HG03025 (cell line): ENCODE results near the gene SENP3.
"Not testable (repeated sequence)": the region's sequence is repeated elsewhere in the genome, so short reads cannot be mapped to it uniquely, and the experiment has no call there.

Experiments used
- ATAC-seq: cut with Tn5 transposase; IDR thresholded peaks from one replicate; pipeline ENCODE4 v1.9.1; 2021; ENCODE audit warnings: mild to moderate bottlenecking, moderate library complexity; ENCODE audit not compliant: unreplicated experiment, low FRiP score

SENP3 gene

DNA sequence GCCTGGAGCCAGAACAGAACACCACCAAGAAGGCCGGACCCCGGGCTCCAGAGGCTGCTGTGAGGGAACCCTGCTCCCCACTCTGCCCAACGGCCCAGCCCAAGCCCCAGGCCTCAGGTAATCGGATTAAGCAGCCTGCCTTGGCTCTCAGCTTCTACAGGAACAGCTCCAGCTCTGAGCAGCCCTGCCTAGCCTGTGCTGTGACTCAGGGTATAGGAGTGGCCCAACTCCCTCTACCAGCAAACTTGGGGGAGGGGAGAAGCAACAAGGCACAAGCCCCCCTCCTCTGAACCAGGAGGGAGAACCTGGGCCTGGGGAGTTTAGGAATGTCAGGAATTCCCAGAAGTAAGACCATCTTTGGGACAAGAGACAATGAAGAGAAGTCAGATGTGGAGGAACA is 29.0 kb downstream of the SENP3 start:
- no peak for ATAC-seq

DNA sequence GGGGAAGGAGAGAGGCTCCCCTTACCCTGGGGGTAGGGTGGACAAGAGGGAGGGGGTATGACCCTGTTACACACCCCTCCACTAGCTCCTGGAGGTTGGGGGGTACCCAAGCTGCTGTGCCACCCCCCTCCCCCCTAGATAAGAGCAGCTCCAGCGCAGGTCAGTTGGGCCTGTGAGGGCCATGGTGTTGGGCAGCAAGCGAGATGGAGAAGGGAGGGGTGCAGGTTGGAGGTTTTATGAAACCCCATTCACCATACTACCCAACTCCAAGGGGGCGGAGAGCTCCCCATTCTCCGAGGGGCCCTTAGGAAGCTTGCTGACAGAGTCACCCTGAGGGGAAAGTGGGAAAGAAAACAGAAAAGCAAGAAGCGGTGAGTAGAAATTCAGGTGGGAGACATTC is 29.9 kb downstream of the SENP3 start:
- no peak for ATAC-seq

DNA sequence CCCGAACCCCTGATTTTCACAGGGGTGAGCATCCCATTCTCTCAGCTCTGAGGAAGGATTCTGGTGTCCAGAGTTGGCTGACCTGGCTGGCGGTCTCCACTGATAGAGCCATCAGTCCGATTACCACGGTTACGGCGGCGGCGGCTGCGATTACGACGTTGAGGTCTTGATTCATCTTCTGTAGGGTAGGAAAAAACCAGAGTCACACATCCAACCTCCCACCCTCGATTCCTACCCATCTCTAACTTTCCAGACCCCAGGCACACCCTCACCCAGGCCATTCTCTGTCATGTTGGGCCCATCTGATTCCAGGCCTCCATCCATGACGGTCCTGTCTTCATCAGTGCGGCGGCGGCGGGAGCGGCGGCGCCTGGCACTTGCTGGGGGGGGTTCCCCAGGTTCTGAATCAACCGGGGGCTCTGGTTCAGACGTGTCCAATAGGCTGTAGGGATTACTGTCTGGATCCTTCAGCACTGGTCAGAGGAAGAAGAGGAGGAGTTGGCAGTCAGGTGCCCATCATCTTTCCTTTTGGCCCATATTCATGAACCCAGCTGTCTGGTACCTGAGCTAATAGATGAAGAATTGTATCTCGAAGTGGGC is 30.8 kb downstream of the SENP3 start:
- no peak for ATAC-seq

DNA sequence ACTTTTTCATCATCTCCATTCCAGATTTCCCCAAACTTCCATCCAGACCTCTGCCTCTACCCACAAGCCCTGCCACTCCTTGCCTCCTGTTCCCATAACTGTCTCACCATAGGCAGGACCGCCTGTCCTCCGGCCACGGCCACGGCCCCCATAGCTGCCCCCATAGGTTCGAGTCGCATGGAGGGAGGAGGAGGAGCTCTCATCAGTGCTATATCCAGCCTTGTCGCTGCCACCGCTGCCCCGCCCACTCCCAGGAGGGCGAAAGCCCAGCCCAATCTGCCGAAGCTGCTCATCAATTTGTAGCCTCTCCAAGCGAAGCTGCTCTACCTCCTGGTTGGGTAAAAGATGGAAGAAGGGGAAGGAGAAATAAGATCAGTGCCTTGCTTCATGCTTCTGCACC is 31.6 kb downstream of the SENP3 start:
- no peak for ATAC-seq

DNA sequence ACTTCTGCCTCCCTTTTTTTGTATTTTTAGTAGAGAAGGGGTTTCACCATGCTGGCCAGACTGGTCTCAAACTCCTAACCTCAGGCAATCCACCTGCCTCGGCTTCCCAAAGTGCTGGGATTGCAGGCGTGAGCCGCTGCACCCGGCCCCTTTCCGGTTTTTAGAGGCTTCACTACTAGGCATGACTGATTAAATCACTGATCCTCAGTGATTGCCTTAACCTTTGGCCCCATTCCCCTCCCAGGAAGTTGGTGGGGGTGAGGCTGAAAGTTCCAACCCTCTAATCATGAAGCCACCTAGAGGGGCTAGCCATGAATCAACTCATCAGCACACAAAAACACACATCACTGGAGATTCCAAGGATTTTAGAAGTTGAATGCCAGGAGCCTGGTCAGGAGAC is 35.8 kb downstream of the SENP3 start:
- ATAC-seq: not testable (repeated sequence)

DNA sequence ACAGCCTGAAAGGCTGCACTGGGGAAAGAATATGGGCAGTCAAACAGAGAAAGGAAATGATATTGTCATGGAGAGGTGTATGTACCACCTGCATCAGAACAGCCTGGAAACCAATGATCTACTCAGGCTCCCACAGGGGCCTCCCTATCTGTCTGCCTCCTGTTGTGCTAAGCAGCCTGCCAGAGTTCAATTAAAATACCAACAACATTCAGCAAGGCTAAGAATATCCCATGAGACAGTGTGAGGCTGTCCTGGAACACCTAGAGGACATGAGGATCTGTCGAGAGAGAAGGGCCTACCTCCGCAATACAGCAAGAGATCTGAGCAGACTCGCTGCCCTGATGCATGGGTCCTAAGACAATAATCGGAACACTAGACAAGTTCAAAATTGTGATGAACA is 44.6 kb downstream of the SENP3 start:
- no peak for ATAC-seq

DNA sequence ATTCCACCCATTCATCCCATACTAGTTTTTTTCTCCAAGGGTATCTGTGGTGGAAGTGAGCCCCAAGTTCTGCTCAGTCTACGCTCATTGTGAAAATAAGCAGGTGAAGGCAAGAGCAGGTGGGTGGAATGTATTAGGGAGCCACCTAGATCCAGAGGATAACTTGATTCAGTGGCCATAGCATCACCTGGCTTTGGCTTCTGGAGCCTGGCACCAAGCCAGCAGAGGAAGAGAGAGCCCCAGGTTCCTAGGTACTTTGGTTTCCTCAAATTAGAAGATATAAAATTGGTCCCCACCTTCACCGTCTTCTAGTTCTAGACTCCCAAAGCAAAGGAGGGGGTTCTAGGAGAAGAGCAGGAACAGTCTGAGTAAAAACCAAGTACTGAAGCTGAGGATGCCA is 48.9 kb downstream of the SENP3 start:
- ATAC-seq: no peak

DNA sequence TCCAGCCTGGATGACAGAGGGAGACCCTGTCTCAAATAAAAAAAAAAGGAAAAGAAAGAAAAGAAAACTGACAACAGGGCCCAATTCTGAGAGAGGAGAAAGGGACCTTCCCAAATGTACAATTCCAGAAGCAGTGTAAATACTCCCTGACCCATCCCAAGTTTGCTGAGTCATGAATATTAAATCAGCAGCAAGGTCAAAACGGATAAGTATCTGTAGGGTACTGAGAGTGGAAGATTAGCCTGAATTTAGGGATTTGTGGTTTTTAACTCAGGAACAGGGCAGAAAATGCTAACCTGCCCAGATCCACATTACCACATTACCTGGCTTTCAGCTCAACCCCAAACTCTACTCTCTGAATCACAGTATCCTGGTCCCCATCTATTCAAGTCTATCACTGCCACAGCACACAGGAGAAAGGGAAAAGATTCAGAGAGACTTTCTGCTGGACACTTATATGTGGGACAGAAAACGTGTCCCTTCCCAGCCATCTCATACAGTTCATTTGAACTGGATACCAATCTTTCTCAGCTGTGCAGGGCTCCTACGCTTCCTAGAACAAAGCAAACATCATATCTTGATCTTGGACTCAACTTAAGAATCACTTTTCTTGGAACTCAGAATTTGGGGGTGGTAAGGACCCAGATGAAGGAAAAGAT is 50.0 kb downstream of the SENP3 start:
- ATAC-seq: no peak

DNA sequence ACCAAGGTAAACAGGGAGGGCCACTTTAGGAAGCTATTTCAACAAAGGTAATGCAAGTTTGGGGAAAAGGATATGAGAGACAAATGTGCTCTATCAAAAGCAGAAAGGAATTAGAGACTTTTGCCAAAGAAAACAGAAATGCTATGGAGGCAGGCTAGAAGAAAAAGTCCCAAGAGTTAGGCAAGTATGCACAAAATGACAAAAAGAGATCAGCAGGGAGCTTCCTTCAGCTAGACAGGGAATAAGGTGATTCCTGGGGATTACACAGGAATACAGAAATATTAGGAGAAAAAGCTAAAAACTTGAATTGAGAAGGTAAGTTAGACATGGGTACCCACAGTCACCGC is 50.5 kb downstream of the SENP3 start:
- ATAC-seq: no peak

DNA sequence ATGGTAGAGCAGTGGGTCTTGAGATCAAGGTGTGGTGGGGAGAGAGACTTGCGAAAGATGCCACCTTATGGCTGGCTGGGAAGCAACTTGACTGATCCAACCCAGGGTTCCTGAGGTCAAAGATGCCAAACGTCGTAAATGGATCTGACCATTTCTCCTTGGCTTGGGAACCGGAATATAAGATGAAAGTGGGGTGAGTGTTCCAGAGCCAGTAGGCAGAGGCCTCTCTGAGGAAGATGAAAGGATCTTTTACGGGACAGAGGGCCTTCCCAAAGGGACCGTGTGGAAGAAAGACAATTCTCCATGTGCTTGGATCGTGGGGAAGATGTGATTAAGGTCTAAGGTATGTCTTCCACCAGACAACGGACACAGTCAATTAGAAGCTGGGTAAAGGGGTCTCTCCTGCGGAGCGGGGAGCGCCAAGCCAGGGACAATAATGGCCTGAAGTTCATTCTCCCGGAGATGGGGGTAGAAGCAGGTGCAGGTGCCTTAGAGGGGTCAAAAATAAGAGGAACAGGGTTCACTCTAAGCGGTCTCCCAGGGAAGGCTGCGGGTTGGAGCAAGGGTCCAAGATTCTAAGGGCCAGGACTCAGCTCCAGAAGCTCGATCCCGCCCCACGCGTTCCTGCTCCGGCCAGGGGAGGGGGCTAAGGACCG is 52.2 kb downstream of the SENP3 start:
- ATAC-seq: no peak

DNA sequence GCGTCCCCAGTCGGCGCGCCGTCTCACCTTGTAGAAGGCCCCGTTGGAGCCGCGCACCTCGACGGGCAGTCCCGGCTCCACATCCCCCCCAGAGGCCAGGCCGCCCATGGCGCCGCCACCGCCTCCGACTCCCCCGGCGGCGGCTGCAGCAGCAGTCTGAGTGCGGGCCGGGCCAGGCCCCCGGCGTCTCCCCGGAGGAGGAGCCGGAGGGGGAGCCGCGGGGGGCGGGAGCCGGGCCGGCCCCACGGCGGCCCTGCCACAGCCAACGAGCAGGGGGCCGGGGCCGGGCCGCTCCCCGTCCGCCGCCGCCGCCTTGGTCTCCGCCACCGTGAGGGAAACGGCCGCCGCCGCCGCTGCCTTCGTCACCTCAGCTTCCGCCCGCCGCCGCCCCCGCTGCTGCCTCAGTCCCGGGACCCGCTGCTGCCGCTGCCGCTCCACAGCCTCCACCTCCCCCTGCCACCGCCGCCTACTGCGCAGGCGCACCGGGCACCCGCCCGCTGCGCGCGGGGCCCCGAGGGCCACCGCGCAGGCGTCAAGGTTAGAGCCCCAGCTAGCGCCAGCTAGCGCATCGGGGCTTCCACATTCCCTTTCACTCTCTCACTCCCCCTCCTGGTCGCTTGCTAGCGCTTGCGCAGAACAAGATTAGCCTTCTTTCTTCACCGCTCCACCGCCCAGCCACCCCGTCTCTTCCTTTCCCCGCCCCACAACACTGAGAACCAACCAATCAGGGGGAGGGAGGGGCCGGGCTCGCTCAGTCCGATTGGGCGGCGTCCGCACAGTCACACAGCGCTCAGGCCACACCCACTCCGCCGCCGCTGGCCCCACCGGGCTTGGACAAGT is 52.9 kb downstream of the SENP3 start, which contains the start of gene FXR2:
FXR2 (minus strand) TSS at position 473 of the 840 bp plus-strand sequence; CDS start at position 108, 365 bp downstream.
- peak; percentile 89 for ATAC-seq

DNA sequence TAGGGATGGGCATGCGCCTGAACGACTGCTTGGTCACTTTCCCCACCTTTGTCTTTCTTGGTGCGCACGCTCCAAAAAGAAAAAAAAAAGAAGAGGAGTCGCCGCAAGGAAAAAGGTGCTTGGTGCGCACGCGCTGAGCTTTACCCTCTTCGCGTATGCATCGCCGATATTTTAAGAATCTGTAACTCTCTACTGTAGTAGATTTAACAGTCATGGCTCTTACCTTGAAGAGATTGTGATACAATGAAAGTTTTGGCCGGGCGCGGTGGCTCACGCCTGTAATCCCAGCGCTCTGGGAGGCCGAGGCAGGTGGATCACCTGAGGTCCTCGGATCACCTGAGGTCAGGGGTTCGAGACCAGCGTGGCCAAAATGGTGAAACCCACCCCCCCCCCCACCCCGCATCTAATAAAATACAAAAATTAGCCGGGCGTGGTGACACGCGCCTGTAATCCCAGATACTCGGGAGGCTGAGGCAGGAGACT is 53.6 kb downstream of the SENP3 start:
- ATAC-seq: no peak

DNA sequence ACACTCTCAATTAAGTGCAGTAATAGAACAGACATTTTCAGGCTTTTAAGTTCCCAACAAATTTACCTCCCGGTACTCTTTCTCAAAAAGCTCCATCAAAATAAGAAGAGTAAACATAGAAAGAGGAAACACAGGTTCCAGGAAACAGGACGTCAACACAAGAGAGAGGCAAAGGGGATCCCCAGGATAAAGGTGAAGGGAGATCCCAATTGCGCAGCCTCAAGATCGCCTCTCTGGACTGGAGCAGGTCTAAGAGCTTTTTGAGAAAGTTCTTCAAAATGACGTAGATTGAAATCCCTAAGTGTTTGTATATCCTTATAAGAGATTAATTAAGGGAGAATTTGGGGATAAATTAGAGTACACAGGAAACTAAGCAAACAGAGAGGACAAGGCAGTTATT is 56.9 kb downstream of the SENP3 start:
- ATAC-seq: no peak

DNA sequence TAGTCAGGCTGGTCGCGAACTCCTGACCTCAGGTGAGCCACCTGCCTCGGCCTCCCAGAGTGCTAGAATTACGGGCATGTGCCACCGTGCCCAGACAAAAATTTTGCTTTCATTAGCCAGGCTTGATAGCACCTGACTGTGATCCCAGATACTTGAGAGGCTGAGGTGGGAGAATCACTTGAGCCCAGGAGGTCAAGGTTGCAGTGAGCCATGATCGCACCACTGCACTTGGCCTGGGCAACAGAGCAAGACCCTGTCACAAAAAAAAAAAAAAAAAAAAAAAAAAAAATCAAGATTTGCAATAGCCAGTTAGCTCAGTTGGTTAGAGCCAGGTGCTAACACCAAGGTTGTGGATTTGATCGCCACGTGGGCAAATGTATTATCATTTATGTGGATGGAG is 59.1 kb downstream of the SENP3 start:
- ATAC-seq: no peak
